Retinal pigment epithelial cell (primary cell): Measurements from ENCODE around the gene DYRK2.

ENCODE experiments used
- DNase-seq: peaks from one replicate; pipeline ENCODE4 v3.0.0-alpha.2; 2010; ENCODE audit warnings: low read depth
- H3K4me3 ChIP-seq: 2 replicates; pipeline ENCODE4 v1.5.1; 2011; ENCODE audit warnings: mild to moderate bottlenecking, low read length, control low read depth, moderate library complexity
- CTCF ChIP-seq: conservative IDR thresholded peaks from 2 replicates; pipeline ENCODE4 v1.5.1; 2011; ENCODE audit warnings: low read depth, low read length, control low read depth, inconsistent platforms

Gene DYRK2

GRCh38 chr12:67714648-67715047, 66.1 kb downstream of the DYRK2 start:
- no peak overlapping the region for H3K4me3 ChIP-seq
- no peak for TF ChIP-seq CTCF
- no peak for DNase-seq
